ENCODE results near the gene IGFALS.
A peak's percentile ranks its signal among the peaks of the same experiment; 100 is the strongest.

IGFALS gene

DNA sequence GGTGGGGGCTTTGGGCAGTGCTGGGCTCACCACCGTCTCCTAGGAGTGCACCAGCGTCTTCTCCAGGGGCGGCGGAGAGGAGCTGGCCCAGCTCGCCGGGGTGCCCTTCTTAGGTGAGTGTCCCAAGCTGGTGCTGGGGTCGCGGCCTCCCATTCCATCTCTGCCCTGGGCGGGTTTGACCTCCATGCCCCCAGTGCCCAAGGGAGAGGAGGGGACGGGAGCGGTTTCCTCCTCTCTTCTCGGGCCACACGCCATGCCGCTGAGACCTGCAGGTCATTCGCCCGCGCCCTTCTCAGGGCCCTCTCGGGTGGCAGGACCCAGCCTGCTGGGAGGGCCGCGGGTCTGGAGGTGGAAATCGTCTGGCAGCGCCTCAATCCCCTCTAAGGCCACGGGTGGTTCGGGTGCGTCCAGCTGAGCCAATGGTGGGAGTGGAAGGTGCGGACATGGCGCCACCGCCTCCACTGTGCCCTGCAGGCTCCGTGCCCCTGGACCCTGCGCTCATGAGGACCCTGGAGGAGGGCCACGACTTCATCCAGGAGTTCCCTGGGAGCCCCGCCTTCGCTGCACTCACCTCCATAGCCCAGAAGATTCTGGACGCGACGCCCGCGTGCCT, 5.3 kb downstream of the IGFALS start:
- no peak for DNase-seq

DNA sequence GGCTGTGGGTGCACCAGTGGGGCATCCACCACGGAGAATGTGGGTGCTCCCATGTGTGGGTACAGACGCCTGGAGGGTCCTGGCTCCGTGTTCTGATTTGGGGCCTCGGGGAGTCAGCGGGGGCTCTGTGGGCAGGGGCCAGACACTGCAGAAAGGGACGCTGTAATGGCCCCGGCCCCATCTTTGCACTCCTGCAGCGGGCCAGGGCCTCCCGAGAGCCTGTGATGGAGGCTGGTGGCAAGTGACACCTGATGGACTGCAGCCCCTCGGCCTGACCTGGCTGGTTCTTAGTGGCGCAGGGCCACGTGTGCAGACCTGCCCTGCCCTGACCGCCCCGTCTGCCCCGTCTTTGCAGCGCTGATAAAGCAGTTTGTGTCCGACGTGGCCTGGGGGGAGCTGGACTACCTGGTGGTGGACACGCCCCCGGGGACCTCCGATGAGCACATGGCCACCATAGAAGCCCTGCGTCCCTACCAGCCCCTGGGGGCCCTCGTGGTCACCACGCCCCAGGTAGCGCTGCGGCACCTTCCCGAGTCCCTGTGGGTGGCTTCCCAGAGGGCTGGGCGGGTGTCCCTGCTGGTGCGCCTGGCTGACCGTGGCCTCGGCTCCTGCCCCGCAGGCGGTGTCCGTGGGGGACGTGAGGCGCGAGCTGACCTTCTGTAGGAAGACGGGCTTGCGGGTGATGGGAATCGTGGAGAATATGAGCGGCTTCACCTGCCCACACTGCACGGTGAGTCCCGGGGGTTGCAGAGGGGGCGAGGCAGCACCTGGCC, 6.0 kb downstream of the IGFALS start:
- DNase-seq: no peak

DNA sequence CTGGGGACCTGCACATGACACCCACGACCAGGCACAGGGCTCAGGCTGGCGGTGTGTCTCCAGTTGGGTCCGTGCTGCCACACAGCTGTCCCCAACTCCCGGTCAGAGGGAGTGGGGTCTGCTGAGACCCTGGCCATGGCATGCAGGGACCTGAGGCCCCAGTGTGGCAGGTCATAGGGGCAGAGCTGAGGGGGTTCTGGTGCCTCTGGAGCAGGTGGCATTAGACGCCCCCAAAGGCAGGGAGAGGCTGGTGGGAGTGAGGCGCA, 6.5 kb downstream of the IGFALS start:
- DNase-seq: no peak

DNA sequence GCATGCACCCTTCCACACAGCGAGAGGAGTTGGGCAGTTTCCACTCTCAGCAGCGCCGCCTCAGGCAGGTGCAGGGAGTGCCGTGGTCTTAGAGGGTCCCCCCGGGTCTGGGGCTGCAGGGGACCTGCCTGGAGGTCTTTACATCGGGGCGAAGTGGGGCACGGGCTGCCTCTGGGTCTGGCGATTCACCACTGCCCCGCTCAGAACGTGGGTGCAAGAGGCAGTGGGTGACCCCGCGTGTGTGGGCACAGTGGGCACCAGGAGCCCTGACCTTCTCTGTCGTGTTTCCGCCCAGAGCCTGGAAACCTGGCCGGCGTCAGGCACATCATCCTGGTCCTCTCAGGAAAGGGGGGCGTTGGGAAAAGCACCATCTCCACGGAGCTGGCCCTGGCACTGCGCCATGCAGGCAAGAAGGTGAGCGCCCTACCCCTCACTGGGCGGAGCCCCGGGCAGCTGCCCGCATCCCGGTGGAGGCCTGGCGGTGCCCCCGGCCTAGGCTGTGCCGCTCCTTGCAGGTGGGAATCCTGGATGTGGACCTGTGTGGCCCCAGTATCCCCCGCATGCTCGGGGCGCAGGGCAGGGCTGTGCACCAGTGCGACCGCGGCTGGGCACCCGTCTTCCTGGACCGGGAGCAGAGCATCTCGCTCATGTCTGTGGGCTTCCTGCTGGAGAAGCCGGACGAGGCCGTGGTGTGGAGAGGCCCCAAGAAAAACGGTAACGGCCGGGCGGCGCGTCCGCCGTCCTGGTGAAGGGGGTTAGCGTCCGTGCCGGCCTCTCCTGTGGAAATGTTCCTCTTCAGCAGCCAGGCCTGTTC, 7.1 kb downstream of the IGFALS start:
- DNase-seq: no peak

DNA sequence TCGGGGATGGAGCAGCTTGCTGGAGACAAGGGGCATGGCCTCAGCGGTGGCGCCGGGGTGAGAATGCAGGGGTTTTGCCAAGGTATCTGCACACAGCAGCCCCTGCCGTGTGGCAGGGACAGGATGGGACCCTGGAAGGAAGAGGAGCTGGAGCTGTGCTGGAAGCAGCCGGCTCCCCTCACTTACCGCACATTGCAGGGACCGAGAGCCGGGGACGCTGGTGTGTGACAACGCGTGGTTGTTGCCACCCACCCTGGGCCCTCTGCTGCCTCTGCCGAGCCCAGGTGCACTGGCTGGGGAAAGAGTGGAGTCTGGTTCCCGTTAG, 7.7 kb downstream of the IGFALS start:
- no peak for DNase-seq

DNA sequence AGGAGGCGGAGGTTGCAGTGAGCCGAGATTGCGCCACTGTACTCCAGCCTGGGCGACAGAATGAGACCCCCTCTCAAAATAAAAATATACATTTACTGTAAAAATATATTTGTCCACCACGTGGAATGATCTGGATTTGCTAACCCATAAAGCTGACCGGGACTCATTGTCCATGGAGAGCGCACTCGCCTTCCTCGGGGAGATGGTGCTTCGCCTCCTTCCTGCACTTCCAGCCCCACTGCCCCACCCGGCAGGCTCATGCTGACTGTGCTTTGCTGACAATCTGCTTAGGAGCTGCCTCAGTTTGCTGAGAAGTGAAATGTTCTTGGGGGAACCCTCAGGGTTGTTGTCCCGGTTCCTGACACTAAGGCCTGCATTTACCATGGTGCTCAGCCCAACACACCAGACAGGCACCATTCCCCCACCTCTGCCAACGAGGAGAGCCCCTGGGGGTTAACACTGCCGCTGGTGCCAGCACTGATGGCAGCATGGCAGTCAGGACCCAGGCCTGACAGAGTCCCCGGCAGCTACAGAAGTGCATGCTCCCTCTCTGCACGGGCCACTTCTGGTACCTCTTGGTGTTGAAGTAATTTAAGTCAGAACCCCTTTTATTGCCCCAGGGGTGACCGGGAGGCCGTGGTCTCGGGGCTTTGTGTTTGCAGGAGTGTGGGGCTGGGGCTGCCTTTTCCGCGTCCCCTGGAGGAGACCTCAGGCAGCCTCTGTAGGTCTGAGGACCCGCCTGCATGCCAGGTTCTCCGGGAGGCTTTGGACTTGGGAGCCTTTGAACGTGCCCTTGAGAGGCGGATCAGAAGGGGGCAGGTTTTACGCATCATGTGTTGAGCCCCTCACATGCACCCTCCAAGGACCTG, 8.3 kb downstream of the IGFALS start:
- DNase-seq: no peak

DNA sequence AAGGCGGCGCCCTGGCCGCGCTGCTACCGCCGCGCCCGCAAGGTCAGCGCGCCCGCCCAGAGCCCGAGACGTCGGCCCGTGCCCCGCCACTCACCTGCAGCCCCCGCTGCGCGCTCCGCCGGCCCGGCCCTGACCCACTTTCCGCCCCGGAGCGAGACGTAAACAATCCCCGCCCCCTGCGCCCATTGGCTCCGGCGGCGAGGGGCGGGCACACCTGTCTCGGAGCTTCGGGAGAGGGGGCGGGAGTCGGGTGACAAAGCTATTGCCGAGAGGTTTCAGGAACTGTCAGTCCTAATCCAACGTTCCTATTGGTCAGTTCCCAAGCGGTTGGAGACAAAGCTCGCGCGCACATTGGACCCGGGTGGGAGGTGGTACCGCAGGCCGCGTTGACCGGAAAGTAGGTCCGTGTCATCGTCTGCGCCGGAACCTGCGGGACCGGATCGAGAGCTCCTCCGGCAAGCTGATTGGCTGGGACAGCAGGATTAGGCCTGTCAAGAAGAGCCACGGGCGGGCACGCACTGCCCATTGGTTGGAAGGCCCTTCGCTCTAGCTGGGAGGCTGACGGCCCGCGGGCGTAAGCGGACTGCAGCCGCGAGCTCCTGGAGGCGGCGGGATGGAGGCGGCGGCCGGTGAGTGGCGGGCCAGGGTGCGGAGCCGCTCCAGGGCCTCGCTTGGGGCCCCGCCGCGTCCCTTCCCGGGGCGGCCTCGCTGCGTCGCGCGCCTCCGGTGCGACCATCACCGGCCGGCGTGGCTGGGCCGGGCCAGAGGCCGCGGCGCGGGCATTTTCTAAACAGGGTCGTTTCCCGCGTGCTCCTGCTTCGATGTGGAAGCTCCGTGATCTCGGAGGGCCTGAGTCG, 10.9 kb downstream of the IGFALS start, which contains the start of the genes NUBP2 and SPSB3:
TSS of gene NUBP2 (plus strand) at position 553 of the 857 bp plus-strand sequence. CDS start at position 614, 61 bp downstream.
TSS of gene SPSB3 (minus strand) at position 164 of the 857 bp plus-strand sequence. CDS start 1,088 bp downstream, outside the sequence.
- peak; percentile 90 to 93 for DNase-seq

DNA sequence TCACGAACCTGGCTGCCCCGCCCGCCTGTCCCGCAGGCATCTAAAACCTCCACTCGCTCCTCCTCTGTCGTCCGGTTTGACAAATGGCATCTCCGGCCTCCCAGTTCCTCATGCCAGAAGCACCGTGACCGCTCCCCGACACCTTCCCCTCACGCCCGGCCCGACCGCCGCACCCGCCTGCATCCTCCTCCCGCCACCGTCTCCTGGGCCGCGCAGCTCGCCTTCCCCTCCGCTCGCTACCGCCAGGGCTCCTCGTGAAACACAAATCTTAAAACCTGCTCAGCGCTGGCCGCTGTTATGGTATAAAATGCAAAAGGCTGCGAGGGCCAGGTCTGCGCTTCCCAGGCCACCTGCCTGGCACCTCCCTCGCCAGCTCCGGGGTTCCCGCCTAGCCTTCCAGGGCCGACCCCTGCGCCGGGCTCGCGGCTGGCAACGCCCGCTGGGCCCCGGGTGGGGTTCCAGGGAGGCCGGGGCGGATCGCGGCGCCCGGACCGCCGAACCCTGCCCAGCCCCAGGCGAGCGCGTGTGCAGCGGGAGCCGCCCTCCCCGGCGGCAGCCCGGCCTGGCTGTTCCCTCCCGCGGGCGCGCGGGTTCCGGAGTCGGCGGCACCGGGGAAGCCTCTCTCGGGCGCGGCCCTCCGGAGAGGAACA, 11.6 kb downstream of the IGFALS start:
- no peak for DNase-seq

DNA sequence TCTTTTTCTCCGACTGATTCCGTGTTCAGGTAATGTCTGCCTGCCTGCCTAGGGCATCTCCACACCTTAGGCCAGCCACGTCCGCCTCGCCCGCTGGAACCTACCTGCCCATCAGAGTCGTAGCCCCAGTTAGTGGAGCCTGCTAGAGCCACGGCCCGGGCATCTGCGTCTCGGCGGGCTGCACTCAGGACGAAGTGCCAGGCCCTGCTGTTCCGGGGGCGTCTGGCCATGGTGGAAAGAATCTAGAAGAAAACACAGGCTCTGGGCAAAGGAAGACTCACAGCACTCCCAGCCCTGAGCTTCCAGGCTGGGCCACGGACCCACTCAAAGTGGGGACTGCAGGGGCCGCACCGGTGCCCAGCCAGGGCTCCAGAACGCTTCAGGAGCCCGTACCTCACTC, 12.3 kb downstream of the IGFALS start:
- no peak for DNase-seq

DNA sequence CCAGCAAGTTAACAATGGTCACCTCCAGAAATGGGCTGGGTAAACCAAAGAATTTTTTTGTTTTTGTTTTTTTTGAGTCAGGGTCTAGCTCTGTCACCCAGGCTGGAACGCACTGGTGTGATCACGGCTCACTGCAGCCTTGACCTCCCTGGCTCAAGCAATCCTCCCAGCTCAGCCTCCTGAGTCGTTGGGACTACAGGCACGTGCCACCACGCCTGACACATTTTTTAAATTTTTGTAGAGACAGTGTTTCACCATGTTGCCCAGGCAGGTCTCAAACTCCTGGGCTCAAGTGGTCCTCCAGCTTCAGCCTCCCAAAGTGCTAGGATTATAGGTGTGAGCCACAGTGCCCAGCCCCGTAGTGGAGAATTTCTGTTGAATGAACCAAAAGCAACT, 12.8 kb downstream of the IGFALS start:
- DNase-seq: no peak

DNA sequence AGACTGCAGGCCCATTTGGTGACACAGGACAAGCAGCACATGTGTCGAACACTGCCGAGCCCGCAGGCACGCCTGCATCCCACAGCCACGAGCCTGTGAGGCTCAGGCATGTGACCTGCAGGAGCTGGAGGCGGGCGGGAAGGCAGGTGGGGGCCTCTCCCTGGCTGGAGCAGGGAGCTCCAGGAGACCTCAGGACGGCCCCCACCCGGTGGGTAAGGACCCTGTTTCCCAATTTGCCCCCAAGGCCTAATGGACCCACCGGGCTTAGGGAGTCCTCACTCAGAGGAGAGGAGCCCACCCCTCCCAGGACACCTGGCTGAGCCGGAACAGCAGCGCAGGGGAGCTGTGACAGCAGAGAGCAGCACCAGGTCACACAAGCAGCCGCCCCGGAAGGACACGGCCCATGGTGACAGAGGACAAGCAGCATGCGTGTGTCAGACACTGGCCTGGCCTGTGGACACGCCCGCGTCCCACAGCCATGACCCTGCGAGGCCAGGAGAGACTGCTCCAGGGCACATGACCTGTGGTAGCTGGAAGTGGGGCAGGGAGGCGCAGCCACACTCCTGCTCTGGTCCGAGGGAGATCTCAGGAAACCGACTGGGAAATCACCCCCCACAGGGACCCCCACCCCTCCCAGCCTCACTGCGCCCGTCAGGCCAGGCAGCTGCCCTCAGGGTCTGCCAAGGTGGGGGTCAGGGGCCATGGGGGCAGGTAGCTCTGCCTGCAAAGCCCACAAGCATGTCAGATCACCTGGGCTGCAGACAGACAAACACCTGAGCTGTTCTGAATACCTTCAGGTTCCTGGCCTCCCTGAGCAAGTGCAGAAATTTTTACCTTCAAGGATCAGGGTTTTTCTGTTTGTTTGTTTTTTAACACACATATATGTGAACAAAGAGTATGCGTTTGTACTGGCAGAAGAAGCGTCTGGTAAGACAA, 13.5 kb downstream of the IGFALS start:
- DNase-seq: no peak

DNA sequence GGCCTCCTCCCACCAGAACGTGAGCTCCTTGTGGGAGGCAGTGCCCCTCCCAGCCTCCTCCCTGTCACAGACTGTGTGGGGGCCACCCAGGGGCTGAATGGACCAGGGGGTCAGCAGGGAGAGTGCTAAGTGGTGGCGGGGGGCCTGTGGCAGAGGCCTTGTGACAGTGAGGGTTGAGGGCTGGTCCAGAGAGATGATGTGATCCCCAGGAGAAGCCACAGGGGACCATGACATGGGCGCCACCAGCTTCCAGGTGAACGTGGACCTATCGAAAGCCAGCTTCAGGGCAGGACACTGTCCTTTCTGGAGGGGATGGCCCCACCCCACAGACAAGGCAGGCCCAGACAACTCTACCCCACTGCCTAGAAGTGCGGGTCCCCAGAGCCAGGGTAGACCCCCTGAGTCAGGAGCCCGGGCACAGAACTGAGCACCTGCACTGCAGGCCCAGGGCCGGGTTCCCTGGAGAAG, 14.2 kb downstream of the IGFALS start:
- DNase-seq: no peak

DNA sequence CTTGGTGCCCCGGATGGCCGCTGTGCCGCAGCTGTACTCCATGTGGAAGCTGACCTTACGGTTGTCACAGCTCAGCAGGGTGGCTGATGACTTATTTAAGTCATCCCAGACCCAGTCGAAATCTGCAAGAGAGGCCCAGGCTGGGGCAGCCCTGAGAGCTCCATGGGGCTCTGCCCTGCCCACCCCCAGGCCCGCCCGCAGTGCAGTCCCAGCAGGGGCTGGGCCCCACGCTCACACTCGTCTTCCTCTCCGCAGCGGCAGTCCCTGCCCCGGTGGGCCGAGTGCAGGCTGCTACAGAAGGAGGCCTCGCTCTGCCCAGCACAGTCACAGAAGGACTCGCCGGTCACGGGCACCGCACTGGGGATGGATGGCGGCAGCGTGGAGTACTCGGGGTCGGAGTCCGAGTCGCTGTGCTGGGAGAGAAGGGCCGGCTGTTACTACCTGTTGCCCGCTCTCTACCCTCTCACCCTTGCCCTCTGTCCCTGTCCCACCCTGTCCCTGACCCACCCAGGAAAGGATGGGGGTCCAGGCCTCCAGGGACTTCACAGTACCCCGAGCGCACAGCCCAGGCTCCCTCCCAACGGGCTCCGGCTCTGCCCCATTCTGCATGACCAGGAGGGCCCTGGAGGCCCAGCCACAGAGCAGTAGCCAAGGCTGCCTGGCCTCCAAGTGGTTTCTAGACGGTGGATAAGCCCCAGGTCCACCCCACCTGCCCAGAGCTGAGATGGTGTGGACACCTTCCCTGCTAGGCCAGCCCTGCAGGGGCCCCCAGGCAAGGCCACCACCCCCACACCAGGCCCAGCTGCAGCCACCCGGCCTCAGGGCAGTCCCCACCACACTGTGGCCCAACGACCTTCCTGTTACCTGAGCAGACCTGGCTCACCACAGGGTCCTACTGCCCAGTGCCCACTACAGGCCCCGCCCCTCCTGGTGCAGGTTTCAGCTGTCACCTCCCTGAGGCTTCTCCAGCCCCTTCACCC, 15.0 kb downstream of the IGFALS start:
- no peak for DNase-seq

DNA sequence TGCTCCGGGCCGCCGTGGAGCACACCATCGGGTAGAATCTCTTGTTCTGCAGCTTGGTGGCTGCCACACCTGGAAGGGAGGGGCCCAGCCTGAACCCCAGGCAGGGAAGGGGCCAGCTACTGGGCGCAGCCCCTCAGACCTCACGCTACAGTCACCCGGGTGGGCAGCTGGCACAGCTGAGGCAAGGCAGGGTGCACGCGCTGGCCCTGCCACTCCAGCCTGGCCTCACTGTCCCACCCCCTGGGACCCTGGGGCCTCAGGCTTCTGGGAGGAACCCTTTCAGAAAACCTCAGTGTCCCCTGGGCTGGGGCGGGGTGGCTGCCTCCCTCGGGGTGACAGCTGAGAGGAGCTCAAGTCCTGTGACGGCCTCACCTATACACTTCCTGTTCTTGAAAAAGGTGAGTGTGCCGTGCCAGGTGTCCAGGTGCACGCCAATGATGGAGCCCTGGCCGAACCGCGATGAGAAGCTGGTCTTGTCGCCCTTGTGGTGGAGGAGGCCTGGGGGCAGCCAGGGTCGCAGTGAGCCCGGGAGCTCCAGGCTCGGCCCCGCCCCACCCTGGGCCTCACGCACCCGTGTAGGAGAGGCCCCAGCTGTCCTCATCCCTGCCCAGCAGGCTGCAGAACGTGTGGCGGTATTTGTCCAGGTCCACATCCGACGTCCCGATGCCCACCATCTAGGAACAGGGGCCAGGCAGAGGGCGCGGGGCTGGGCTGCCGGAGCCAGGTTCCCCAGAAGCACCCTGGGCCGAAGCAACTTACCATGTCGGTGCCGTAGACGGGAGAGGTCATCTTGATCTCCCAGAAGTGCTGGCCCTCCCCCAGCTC, 15.9 kb downstream of the IGFALS start:
- DNase-seq: no peak

DNA sequence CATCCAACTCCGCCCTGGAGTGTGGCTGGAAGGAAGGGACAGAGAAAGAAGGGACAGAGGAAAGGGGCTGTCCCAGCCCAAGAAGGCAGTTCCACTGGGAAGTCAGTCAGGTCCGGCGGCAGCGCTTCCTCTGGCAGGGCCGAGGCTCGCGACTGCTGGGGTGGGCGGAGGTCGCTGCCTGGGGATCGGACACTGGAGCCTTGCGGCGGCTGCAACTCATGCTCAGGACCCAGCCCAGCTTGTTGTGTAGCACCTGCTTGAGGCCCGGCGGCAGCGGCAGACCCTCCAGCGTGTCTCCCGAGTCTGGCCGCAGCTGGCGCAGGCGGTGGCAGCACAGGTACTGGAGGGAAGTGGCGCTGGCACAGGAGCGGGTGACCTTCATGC, 16.5 kb downstream of the IGFALS start:
- DNase-seq: no peak

DNA sequence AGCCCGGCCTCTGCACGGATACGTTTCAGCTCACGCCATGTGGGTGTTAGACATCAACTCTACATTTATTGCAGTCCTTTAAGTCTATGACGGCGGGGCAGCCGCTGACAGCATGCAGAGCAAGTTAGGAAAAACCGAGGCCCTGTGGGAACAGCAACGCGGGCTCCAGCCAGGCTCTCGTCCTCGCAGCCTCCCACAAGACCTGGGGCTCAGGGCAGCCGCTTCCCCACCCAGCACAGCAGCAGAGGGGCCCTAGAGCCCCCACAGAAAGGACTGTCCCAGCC, 16.9 kb downstream of the IGFALS start:
- DNase-seq: no peak

DNA sequence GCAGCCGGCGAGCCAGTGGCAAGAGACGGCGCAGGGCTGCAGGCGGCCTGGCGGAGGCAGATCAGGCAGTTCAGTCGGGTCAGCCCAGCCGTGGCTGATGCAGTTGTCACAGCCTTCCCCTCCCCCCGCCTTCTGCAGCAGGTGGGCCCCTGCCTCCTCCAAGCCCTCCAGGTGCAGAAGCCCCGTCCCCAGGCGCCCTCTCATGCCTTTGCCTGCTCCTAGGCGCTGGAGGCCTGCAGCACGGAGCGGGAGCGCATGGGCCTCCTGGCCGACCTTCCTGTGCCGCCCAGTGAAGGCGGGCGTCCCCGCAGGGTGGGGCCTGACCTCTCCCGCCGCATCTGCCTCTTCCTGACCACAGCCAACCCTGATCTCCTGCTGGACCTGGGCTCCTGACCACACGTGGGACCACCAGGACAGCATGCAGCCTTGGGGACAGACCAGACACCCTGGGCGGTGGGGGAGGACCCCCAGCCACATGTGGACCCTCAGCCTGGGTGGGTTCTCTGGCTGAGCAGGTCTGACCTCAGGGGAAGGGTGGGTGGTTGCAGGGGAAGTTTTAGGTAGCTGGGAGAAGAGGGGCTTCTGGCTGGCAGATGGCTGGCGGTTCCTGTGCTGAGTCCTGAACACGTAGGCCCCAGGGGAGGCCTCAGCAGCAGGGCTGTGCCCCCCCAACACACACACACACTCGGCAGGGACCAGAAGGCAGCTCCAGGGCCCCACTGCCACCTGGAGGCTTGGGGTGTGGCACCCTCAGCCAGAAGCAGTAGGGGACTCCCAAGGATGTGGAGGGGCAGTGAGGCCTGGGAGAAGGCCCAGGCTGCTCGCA, 17.4 kb downstream of the IGFALS start:
- DNase-seq: no peak

All from Kasumi-1 (cell line).